Caco-2 (cell line): ENCODE data around the gene TRMT10B. TPM values are rescaled to one million over a fixed set of nuclear protein-coding genes. Genes with fewer than 3 reads are reported as not detected.

Experiments used
- BruUV-seq: library from RNA; stranded (reverse); fragments of 400-500 nt; replicated peaks from 2 replicates; lab custom pipeline; 2021; lab: Mats Ljungman, UMichigan
- CTCF ChIA-PET: fragments of 300-600 bp; sonication (Branson Sonifier 250); formaldehyde crosslinking; loops from one replicate; lab custom pipeline; 2022; ENCODE audit warnings: antibody characterized with exemption; lab: Charles Lee
- POLR2A ChIA-PET: fragments of 300-600 bp; sonication (Branson Sonifier 250); formaldehyde crosslinking; loops from one replicate; lab custom pipeline; 2022; ENCODE audit warnings: antibody characterized with exemption; lab: Charles Lee
- DNase-seq, 2 experiments: peaks; one replicate each; pipeline versions ENCODE4 v3.0.0 to v3.0.0-alpha.2; 2020 to 2022
- H3K27me3 ChIP-seq: replicated peaks from 2 replicates; pipeline ENCODE4 v1.6.0; 2011; ENCODE audit warnings: low read length; ENCODE audit not compliant: control insufficient read depth, insufficient read depth
- H3K36me3 ChIP-seq: 2 replicates; pipeline ENCODE4 v1.5.1; 2011; ENCODE audit warnings: low read length; ENCODE audit not compliant: control insufficient read depth, insufficient read depth
- H3K4me1 ChIP-seq: fragments of 250-450 bp; sonication (Bioruptor Pico); 2 replicates; pipeline ENCODE4 v1.5.1; 2020; ENCODE audit warnings: mild to moderate bottlenecking
- H3K4me3 ChIP-seq: 2 replicates; pipeline ENCODE4 v1.5.1; 2011; ENCODE audit warnings: low read depth, mild to moderate bottlenecking, control low read depth, low read length
- H3K9me3 ChIP-seq: fragments of 250-450 bp; sonication (Bioruptor Pico); 2 replicates; pipeline ENCODE4 v1.5.1; 2020; ENCODE audit warnings: mild to moderate bottlenecking, moderate library complexity
- H3K27ac Mint-ChIP-seq: one replicate; pipeline ENCODE4 v1.8.0; 2022; ENCODE audit warnings: mixed read lengths; ENCODE audit not compliant: unreplicated experiment
- H3K27me3 Mint-ChIP-seq: one replicate; pipeline ENCODE4 v1.8.0; 2022; ENCODE audit warnings: mixed read lengths; ENCODE audit not compliant: insufficient read depth, unreplicated experiment
- H3K36me3 Mint-ChIP-seq: one replicate; pipeline ENCODE4 v1.8.0; 2022; ENCODE audit warnings: mild to moderate bottlenecking, mixed read lengths; ENCODE audit not compliant: insufficient read depth, unreplicated experiment
- H3K4me1 Mint-ChIP-seq: one replicate; pipeline ENCODE4 v1.8.0; 2022; ENCODE audit warnings: low read depth, mixed read lengths; ENCODE audit not compliant: unreplicated experiment
- H3K4me3 Mint-ChIP-seq: one replicate; pipeline ENCODE4 v1.8.0; 2022; ENCODE audit warnings: mild to moderate bottlenecking, moderate library complexity, mixed read lengths; ENCODE audit not compliant: unreplicated experiment
- H3K9me3 Mint-ChIP-seq: one replicate; pipeline ENCODE4 v1.8.0; 2022; ENCODE audit warnings: mixed read lengths; ENCODE audit not compliant: unreplicated experiment
- intact Hi-C: fragments of 100-400 bp; cut with micrococcal nuclease; formaldehyde crosslinking; loops from one replicate; pipeline ENCODE4 v1.10.0; 2022; ENCODE audit not compliant: unreplicated experiment
- total RNA-seq: library from RNA; stranded (reverse); gene quantifications from 2 replicates; pipeline ENCODE4 v1.2.3, GENCODE V29; 2022
- TF ChIP-seq, protein P1 (sequence below), 2 experiments: fragments of 200-600 bp in 1 of 2; IDR thresholded peaks; 1 replicate in 1 of 2; 2 replicates in 1 of 2; pipeline versions ENCODE4 v1.5.1 to v1.8.0; 2011 to 2022; ENCODE audit warnings: antibody characterized with exemption in 1 of 2, control low read depth in 1 of 2, inconsistent platforms in 1 of 2, low read depth in 1 of 2, low read length in 1 of 2, mild to moderate bottlenecking in 1 of 2, moderate library complexity in 1 of 2; ENCODE audit not compliant: insufficient read depth in 1 of 2, severe bottlenecking in 1 of 2, unreplicated experiment in 1 of 2

Gene TRMT10B
- total RNA-seq, 1 experiment from 2014 or later: 7.8 TPM

- DNase-seq: no peak
Measured at GRCh38 chr9:37798677-37799076, 45.1 kb downstream of the TRMT10B start.

GRCh38 chr9:37800631-37801286, 47.2 kb downstream of the TRMT10B start, which contains the start of gene DCAF10:
TSS of gene DCAF10 (plus strand) at chr9:37800797. CDS start at chr9:37800867, 70 bp downstream.
- no peaks in the 10 kb centered on the region for H3K9me3 ChIP-seq
- peak within 1 kb of the TSS; percentile 91 for H3K4me3 Mint-ChIP-seq
- no peaks in the 10 kb centered on the region for H3K36me3 Mint-ChIP-seq
- no peaks in the 10 kb centered on the region for H3K9me3 Mint-ChIP-seq
- H3K36me3 ChIP-seq: no peaks in the 10 kb centered on the region
- H3K4me1 ChIP-seq: no peaks in the 10 kb centered on the region; the same call in 1 of the 2 replicates
- CTCF ChIA-PET: interaction anchor here (0.7 to 2.0 kb wide), 2 partner anchors 16 to 346 kb away, joined by 6 read pairs; partner anchors contain the start of gene EXOSC3
- TF ChIP-seq, protein P1, sequence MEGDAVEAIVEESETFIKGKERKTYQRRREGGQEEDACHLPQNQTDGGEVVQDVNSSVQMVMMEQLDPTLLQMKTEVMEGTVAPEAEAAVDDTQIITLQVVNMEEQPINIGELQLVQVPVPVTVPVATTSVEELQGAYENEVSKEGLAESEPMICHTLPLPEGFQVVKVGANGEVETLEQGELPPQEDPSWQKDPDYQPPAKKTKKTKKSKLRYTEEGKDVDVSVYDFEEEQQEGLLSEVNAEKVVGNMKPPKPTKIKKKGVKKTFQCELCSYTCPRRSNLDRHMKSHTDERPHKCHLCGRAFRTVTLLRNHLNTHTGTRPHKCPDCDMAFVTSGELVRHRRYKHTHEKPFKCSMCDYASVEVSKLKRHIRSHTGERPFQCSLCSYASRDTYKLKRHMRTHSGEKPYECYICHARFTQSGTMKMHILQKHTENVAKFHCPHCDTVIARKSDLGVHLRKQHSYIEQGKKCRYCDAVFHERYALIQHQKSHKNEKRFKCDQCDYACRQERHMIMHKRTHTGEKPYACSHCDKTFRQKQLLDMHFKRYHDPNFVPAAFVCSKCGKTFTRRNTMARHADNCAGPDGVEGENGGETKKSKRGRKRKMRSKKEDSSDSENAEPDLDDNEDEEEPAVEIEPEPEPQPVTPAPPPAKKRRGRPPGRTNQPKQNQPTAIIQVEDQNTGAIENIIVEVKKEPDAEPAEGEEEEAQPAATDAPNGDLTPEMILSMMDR (IDR thresholded peaks at IDR 0.05; ENCODE audit: insufficient read depth in 1 of 2, low read depth in 1 of 2, low read length in 1 of 2, severe bottlenecking in 1 of 2, unreplicated experiment in 1 of 2): no peak
- no peaks in the 10 kb centered on the region for H3K27me3 Mint-ChIP-seq
- peak within 1 kb of the TSS; percentile 100 for H3K4me3 ChIP-seq
- no TSS peak for BruUV-seq
- H3K27ac Mint-ChIP-seq: peak within 1 kb of the TSS; percentile 81
- peaks cover 18% of the 10 kb centered on the region for H3K4me1 Mint-ChIP-seq
- DNase-seq: peak; percentile 90 to 96
- POLR2A ChIA-PET: interaction anchor here (0.6 to 2.4 kb wide), 3 partner anchors 16 to 24 kb away, joined by 3 to 12 read pairs (median 4); partner anchors contain the start of gene EXOSC3
- intact Hi-C loops: loop anchor here (1.0 kb wide), 1 partner anchor 15 kb away; the partner anchor contains the start of gene EXOSC3
- no peaks in the 10 kb centered on the region for H3K27me3 ChIP-seq

More at GRCh38 chr9:37798677-37799076, 45.1 kb downstream of the TRMT10B start:
- H3K27me3 ChIP-seq: no peaks in the 10 kb centered on the region
- BruUV-seq: no TSS peak
- Mint-ChIP-seq H3K4me3 (no peak overlapping the region), H3K27ac (no peak overlapping the region), H3K4me1 (peaks cover 18% of the 10 kb centered on the region), H3K9me3 (no peaks in the 10 kb centered on the region), H3K36me3 (no peaks in the 10 kb centered on the region), H3K27me3 (no peaks in the 10 kb centered on the region)
- no peaks in the 10 kb centered on the region for H3K9me3 ChIP-seq
- intact Hi-C loops: no loop called here
- ChIA-PET CTCF (no interaction called here), POLR2A (no interaction called here)
- TF ChIP-seq, protein P1 (IDR thresholded peaks at IDR 0.05; ENCODE audit: insufficient read depth in 1 of 2, low read depth in 1 of 2, low read length in 1 of 2, severe bottlenecking in 1 of 2, unreplicated experiment in 1 of 2): no peak
- H3K36me3 ChIP-seq: no peaks in the 10 kb centered on the region
- H3K4me1 ChIP-seq: no peaks in the 10 kb centered on the region; the same call in 1 of the 2 replicates
- H3K4me3 ChIP-seq: no peak overlapping the region

- Mint-ChIP-seq H3K27me3 (no peaks in the 10 kb centered on the region), H3K4me3 (peak overlapping the region; percentile 91), H3K27ac (peak overlapping the region; percentile 74), H3K9me3 (no peaks in the 10 kb centered on the region), H3K4me1 (peaks cover 18% of the 10 kb centered on the region), H3K36me3 (no peaks in the 10 kb centered on the region)
- H3K4me3 ChIP-seq: peak overlapping the region; percentile 100
- TF ChIP-seq, protein P1 (IDR thresholded peaks at IDR 0.05; ENCODE audit: insufficient read depth in 1 of 2, low read depth in 1 of 2, low read length in 1 of 2, severe bottlenecking in 1 of 2, unreplicated experiment in 1 of 2): no peak
- H3K9me3 ChIP-seq: no peaks in the 10 kb centered on the region
- no peaks in the 10 kb centered on the region for H3K27me3 ChIP-seq
- H3K36me3 ChIP-seq: no peaks in the 10 kb centered on the region
- ChIA-PET POLR2A (interaction anchor here (0.6 to 2.4 kb wide), 3 partner anchors 17 to 25 kb away, joined by 3 to 12 read pairs (median 4); partner anchors contain the start of gene EXOSC3), CTCF (interaction anchor here (0.7 to 2.0 kb wide), 2 partner anchors 16 to 345 kb away, joined by 6 read pairs; partner anchors contain the start of gene EXOSC3)
- DNase-seq: peak; percentile 38 to 47
- intact Hi-C loops: no loop called here
- H3K4me1 ChIP-seq: no peaks in the 10 kb centered on the region; the same call in 1 of the 2 replicates
- BruUV-seq: no TSS peak
Measured at GRCh38 chr9:37801287-37801850, 47.8 kb downstream of the TRMT10B start.
